Gastrocnemius medialis (tissue), 4 donors: Measurements from ENCODE around the gene MT1A. TPM values are rescaled to one million over a fixed set of nuclear protein-coding genes. Genes with fewer than 3 reads are reported as not detected.

Source experiments
- ATAC-seq, 2 donors: fragments of 150-250 bp; one replicate each; pipeline ENCODE4 v1.9.1; 2016
- DNase-seq, 2 donors: peaks; one replicate each; pipeline ENCODE4 v3.0.0-alpha.2; 2019
- H3K27ac ChIP-seq, 4 donors: fragments of 200-600 bp; sonication (generic); 1 replicate in 1 of 4; 2 replicates in 3 of 4; pipeline ENCODE4 v1.5.1; 2016 to 2018; ENCODE audit warnings: mild to moderate bottlenecking in 2 of 4, moderate library complexity in 1 of 4
- H3K27me3 ChIP-seq, 3 donors: fragments of 200-600 bp; sonication (generic) in 2 of 3; 1 replicate in 1 of 3; 2 replicates in 2 of 3; pipeline versions ENCODE4 v1.5.1 to v1.6.0; 2016 to 2019; ENCODE audit warnings: mild to moderate bottlenecking in 1 of 3, moderate library complexity in 1 of 3
- H3K36me3 ChIP-seq, 2 donors: fragments of 200-600 bp; sonication (generic) in 1 of 2; one replicate each; pipeline ENCODE4 v1.5.1; 2017 to 2018
- H3K4me1 ChIP-seq, 2 donors: fragments of 200-600 bp; sonication (generic) in 1 of 2; one replicate each; pipeline ENCODE4 v1.5.1; 2016 to 2017; ENCODE audit warnings: mild to moderate bottlenecking in 2 of 2
- H3K4me3 ChIP-seq, 4 donors: fragments of 200-600 bp; sonication (generic) in 3 of 4; 1 replicate in 1 of 4; 2 replicates in 3 of 4; pipeline ENCODE4 v1.5.1; 2016 to 2019; ENCODE audit warnings: mild to moderate bottlenecking in 2 of 4
- H3K9me3 ChIP-seq, 3 donors: fragments of 200-600 bp; sonication (generic) in 2 of 3; 1 replicate in 1 of 3; 2 replicates in 2 of 3; pipeline ENCODE4 v1.5.1; 2016 to 2019
- POLR2A ChIP-seq, 2 donors: fragments of 450-650 bp; IDR thresholded peaks; one replicate each; pipeline ENCODE4 v1.6.1; 2017; ENCODE audit warnings: antibody characterized with exemption in 2 of 2, mild to moderate bottlenecking in 2 of 2, moderate library complexity in 2 of 2
- in situ Hi-C, 4 donors: fragments of 200-750 bp; cut with MboI; loops; one replicate each; pipeline versions ENCODE4 v1.15.0 to v1.8.0; 2017; ENCODE audit warnings: low sequenced_read_pairs in 4 of 4
- intact Hi-C: fragments of 100-400 bp; cut with DNase I; formaldehyde crosslinking; loops from one replicate; pipeline ENCODE4 v1.15.1; 2023; ENCODE audit warnings: low total_unique reads
- total RNA-seq, 4 donors: library from RNA; depleted of rRNA; stranded (reverse); fragments of >200 nt; gene quantifications; one replicate each; pipeline versions ENCODE4 v1.1.0 to v1.2.3, GENCODE V29; 2016
- TF ChIP-seq, protein P1 (sequence below), 5 experiments: fragments of 450-650 bp in 3 of 5; fragments of 200-600 bp in 2 of 5; sonication (generic) in 2 of 5; IDR thresholded peaks in 4 of 5; conservative IDR thresholded peaks in 1 of 5; 1 replicate in 4 of 5; 2 replicates in 1 of 5; pipeline ENCODE4 v1.5.1; 2016 to 2019; ENCODE audit warnings: antibody characterized with exemption in 5 of 5, mild to moderate bottlenecking in 3 of 5, moderate library complexity in 3 of 5

The MT1A gene
- total RNA-seq, 4 donors from 2014 or later = 17.3 to 34.9 (median 20.2) TPM; not detected in 1

DNA sequence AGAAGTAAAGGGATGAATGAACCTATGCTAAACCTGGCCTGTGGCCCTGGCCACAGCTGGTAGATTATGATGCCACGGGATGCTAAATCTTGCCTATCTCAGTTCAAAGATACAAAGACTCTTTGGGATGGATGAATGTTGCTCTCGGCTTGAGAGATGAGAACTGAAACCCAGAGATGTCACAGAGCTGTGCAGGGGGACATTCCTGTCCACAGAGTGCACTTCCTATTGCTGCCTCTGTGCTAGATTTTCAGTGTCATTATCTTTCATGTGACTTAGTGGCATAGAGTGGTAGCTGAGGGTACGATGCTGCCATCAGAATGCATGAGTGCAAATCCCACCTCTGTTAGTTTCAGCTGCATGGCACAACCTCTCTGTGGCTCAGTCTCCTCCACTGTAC, 8.3 kb upstream of the MT1A start:
- peak overlapping the region in 1 of 4 donors; percentile 88 for H3K27ac ChIP-seq
- no peak overlapping the region for H3K4me3 ChIP-seq
- TF ChIP-seq POLR2A (IDR thresholded peaks at IDR 0.05) = no peak
- TF ChIP-seq, protein P1, sequence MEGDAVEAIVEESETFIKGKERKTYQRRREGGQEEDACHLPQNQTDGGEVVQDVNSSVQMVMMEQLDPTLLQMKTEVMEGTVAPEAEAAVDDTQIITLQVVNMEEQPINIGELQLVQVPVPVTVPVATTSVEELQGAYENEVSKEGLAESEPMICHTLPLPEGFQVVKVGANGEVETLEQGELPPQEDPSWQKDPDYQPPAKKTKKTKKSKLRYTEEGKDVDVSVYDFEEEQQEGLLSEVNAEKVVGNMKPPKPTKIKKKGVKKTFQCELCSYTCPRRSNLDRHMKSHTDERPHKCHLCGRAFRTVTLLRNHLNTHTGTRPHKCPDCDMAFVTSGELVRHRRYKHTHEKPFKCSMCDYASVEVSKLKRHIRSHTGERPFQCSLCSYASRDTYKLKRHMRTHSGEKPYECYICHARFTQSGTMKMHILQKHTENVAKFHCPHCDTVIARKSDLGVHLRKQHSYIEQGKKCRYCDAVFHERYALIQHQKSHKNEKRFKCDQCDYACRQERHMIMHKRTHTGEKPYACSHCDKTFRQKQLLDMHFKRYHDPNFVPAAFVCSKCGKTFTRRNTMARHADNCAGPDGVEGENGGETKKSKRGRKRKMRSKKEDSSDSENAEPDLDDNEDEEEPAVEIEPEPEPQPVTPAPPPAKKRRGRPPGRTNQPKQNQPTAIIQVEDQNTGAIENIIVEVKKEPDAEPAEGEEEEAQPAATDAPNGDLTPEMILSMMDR (IDR thresholded peaks at IDR 0.05 in 4 of 5, conservative IDR thresholded peaks at IDR 0.05 in 1 of 5) = no peak
- peaks cover 0 to under 1% (median 0%) of the 10 kb centered on the region in 3 donors for H3K27me3 ChIP-seq
- ATAC-seq = no peak
- peaks cover 21 to 26% of the 10 kb centered on the region in 2 donors for H3K4me1 ChIP-seq
- H3K36me3 ChIP-seq = no peaks in the 10 kb centered on the region
- in situ Hi-C loops = no loop called here
- intact Hi-C loops = loop anchor here (2.0 kb wide), 1 partner anchor 73 kb away; no protein-coding TSS in a partner anchor
- H3K9me3 ChIP-seq = no peaks in the 10 kb centered on the region
- no peak for DNase-seq

DNA sequence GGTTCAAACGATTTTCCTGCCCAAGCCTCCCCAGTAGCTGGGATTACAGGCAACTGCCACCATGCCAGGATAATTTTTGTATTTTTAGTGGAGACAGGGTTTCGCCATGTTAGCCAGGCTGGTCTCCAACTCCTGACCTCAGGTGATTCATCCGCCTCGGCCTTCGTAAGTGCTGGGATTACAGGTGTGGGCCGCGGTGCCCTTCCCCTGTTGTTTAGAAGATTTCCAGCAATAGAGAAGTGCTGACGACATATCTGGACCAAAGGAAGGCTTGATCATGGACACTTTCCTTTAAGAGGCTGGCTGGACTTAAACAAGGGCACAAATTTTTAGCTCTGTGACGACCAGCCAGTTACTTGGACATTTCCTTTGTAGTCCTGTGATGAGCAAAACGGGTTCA, 7.3 kb upstream of the MT1A start:
- peak overlapping the region; percentile 74 to 80 (median 76) for H3K27ac ChIP-seq

DNA sequence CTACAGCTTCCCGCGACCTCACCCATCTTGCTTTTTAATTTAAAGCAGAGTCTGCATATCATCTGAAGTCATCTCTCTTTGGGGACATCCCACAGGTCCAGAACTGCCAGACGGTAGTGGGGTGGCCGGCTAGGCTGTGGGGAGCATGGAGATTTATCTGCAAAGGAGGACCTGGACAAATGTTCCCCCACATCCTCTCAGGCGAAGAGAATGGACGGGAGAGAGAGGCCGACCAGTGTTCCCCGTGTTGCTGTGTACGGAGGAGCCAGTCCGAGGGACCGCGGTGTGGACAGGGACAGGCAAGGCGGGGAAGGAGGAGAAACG, 6.7 kb upstream of the MT1A start:
- no peaks in the 10 kb centered on the region for H3K36me3 ChIP-seq
- H3K4me3 ChIP-seq = peak overlapping the region; percentile 55 to 61 (median 60)
- intact Hi-C loops (loop anchor here (2.0 kb wide), 1 partner anchor 71 kb away; no protein-coding TSS in a partner anchor), in situ Hi-C loops (no loop called here)
- no peak for TF ChIP-seq POLR2A (IDR thresholded peaks at IDR 0.05)
- TF ChIP-seq, protein P1 (IDR thresholded peaks at IDR 0.05 in 4 of 5, conservative IDR thresholded peaks at IDR 0.05 in 1 of 5) = no peak
- no peaks in the 10 kb centered on the region for H3K9me3 ChIP-seq
- peak overlapping the region; percentile 74 to 80 (median 76) for H3K27ac ChIP-seq
- ATAC-seq = no peak
- DNase-seq = no peak
- H3K4me1 ChIP-seq = peaks cover 10 to 13% of the 10 kb centered on the region in 2 donors
- H3K27me3 ChIP-seq = peaks cover 0 to 6% (median 0%) of the 10 kb centered on the region in 3 donors

More for the DNA sequence above, 7.3 kb upstream of the MT1A start:
- Histone ChIP-seq H3K27me3 (peaks cover 0 to 6% (median 0%) of the 10 kb centered on the region in 3 donors), H3K36me3 (no peaks in the 10 kb centered on the region), H3K4me3 (no peak overlapping the region), H3K9me3 (no peaks in the 10 kb centered on the region), H3K4me1 (peaks cover 16 to 19% of the 10 kb centered on the region in 2 donors)
- intact Hi-C loops = loop anchor here (2.0 kb wide), 1 partner anchor 72 kb away; no protein-coding TSS in a partner anchor
- DNase-seq (no peak), ATAC-seq (no peak)
- TF ChIP-seq POLR2A (IDR thresholded peaks at IDR 0.05) = no peak
- TF ChIP-seq, protein P1 (IDR thresholded peaks at IDR 0.05 in 4 of 5, conservative IDR thresholded peaks at IDR 0.05 in 1 of 5) = no peak
- in situ Hi-C loops = no loop called here

DNA sequence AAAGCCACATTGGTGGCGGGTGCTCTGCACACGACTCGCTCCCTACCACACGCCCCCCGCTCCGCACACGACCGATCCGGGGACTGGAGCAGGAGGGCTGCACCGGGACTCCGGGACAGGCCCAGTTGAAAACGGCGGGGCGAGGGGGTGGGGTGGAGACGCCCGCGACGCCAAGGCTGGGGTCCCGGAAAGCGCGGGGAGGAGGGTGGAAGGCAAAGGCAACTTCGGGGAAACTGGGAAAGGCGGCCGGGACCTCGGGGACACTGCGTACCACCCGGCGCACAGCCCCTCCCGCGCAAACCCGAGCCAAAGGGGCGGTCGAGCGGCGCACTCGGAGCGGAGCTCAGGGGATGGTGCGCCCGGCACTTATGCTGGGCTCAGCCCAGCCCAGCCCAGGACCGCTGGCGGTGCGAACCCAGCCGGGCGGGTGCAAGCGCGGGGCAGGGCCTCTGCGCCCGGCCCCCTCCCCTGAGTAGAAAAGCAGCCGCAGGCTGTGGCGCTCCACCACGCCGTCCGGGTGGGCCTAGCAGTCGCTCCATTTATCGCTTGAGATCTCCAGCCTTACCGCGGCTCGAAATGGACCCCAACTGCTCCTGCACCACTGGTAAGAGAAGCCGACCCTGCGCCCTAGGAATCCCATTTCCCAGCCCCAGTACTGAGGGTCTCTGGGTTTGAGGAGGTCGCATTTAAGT, 6.2 kb upstream of the MT1A start, which contains the start of gene MT1M:
Gene MT1M, plus strand, starts transcription at position 504 of the 692 bp plus-strand sequence. Its CDS starts 73 bp downstream, at position 577.
- in situ Hi-C loops (no loop called here), intact Hi-C loops (no loop called here)
- TF ChIP-seq, protein P1 (IDR thresholded peaks at IDR 0.05 in 4 of 5, conservative IDR thresholded peaks at IDR 0.05 in 1 of 5) = no peak
- TF ChIP-seq POLR2A (IDR thresholded peaks at IDR 0.05) = peak; percentile 52 to 65

More for the DNA sequence above, 6.2 kb upstream of the MT1A start, which contains the start of gene MT1M:
- peaks cover 0 to 6% (median 0%) of the 10 kb centered on the region in 3 donors for H3K27me3 ChIP-seq
- H3K9me3 ChIP-seq = no peaks in the 10 kb centered on the region
- no peaks in the 10 kb centered on the region for H3K36me3 ChIP-seq
- H3K4me1 ChIP-seq = peaks cover 5 to 8% of the 10 kb centered on the region in 2 donors
- peak within 1 kb of the TSS; percentile 74 to 80 (median 76) for H3K27ac ChIP-seq
- peak within 1 kb of the TSS; percentile 55 to 61 (median 60) for H3K4me3 ChIP-seq
- peak in 1 of 2 donors; percentile 48 for DNase-seq
- ATAC-seq = peak; percentile 51 to 58
